Measurements from ENCODE around the gene ORMDL3. TPM values are rescaled to one million over a fixed set of nuclear protein-coding genes. Genes with fewer than 3 reads are reported as not detected.
A peak's percentile ranks its signal among the peaks of the same experiment; 100 is the strongest.

Gene ORMDL3
- total RNA-seq, 1 experiment from 2014 or later, result 14.7 TPM

DNA sequence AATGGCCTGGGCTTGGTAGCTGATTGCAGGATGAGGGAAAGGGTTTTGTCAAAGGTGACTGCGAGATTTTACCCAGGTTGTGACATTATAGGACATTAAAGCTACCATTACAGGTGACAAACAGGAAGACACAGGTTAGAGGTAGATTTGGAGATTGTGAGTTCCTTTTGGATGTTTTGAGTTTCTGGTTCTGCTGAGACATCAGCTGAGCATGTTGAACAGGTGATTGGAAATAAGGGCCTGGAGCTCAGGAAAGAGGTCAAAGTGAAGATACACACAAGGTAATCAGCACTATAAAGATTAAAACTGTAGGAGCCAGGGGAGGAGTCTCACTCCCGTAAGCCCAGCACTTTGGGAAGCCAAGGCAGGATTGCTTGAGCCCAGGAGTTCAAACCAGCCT, 41.4 kb upstream of the ORMDL3 start:
- H3K36me3 Mint-ChIP-seq (ENCODE audit: insufficient read depth, unreplicated experiment), result no peaks in the 10 kb centered on the region
- no peak overlapping the region for H3K27ac Mint-ChIP-seq (ENCODE audit: low read depth, unreplicated experiment)
- ChIA-PET CTCF (interaction anchor here (1.0 to 1.2 kb wide), 3 partner anchors 11 to 347 kb away, joined by 3 to 5 read pairs (median 3); no protein-coding TSS in a partner anchor), POLR2A (interaction anchor here (1.2 to 1.7 kb wide), 2 partner anchors 10 to 12 kb away, joined by 4 to 8 read pairs; partner anchors contain the start of gene PSMD3)
- H3K27me3 Mint-ChIP-seq (ENCODE audit: insufficient read depth, unreplicated experiment), result peaks cover 45% of the 10 kb centered on the region
- intact Hi-C loops (cut with micrococcal nuclease), result no loop called here
- peaks cover 10% of the 10 kb centered on the region for H3K4me1 Mint-ChIP-seq (ENCODE audit: insufficient read depth, unreplicated experiment)
- TF ChIP-seq, protein P1, sequence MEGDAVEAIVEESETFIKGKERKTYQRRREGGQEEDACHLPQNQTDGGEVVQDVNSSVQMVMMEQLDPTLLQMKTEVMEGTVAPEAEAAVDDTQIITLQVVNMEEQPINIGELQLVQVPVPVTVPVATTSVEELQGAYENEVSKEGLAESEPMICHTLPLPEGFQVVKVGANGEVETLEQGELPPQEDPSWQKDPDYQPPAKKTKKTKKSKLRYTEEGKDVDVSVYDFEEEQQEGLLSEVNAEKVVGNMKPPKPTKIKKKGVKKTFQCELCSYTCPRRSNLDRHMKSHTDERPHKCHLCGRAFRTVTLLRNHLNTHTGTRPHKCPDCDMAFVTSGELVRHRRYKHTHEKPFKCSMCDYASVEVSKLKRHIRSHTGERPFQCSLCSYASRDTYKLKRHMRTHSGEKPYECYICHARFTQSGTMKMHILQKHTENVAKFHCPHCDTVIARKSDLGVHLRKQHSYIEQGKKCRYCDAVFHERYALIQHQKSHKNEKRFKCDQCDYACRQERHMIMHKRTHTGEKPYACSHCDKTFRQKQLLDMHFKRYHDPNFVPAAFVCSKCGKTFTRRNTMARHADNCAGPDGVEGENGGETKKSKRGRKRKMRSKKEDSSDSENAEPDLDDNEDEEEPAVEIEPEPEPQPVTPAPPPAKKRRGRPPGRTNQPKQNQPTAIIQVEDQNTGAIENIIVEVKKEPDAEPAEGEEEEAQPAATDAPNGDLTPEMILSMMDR (IDR thresholded peaks at IDR 0.05; ENCODE audit: unreplicated experiment), result no peak
- DNase-seq (ENCODE audit: unreplicated experiment), result no peak
- H3K9me3 Mint-ChIP-seq (ENCODE audit: unreplicated experiment), result no peaks in the 10 kb centered on the region
- no TSS peak for BruUV-seq (replicated peaks)
- H3K4me3 Mint-ChIP-seq (ENCODE audit: unreplicated experiment), result no peak overlapping the region

DNA sequence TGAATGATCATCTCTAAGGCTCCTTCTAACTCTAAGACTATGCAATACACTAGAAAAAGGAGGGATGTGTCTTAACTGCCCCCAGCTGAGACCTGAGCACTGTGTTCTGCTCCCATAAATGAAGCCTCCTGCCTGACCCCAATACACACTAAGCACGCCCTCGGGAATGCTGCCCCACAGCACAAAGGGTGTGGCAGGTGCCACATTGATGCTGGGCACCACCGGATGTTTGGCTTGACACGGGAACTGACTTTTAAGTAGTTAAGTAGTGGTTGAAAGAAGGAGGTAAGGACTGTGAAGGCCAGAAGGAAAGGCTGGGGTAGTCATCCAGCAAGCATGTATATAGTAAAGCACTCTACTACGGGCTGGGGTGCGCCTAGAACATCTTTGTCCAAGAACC, 39.4 kb upstream of the ORMDL3 start:
- intact Hi-C loops (cut with micrococcal nuclease), result no loop called here
- BruUV-seq (replicated peaks), result no TSS peak
- no peak for DNase-seq (ENCODE audit: unreplicated experiment)
- peaks cover 12% of the 10 kb centered on the region for H3K4me1 Mint-ChIP-seq (ENCODE audit: insufficient read depth, unreplicated experiment)
- ChIA-PET POLR2A (no interaction called here), CTCF (no interaction called here)
- no peaks in the 10 kb centered on the region for H3K9me3 Mint-ChIP-seq (ENCODE audit: unreplicated experiment)
- TF ChIP-seq, protein P1 (IDR thresholded peaks at IDR 0.05; ENCODE audit: unreplicated experiment), result no peak
- H3K27ac Mint-ChIP-seq (ENCODE audit: low read depth, unreplicated experiment), result no peak overlapping the region
- H3K27me3 Mint-ChIP-seq (ENCODE audit: insufficient read depth, unreplicated experiment), result peaks cover 36% of the 10 kb centered on the region
- H3K4me3 Mint-ChIP-seq (ENCODE audit: unreplicated experiment), result no peak overlapping the region
- no peaks in the 10 kb centered on the region for H3K36me3 Mint-ChIP-seq (ENCODE audit: insufficient read depth, unreplicated experiment)

DNA sequence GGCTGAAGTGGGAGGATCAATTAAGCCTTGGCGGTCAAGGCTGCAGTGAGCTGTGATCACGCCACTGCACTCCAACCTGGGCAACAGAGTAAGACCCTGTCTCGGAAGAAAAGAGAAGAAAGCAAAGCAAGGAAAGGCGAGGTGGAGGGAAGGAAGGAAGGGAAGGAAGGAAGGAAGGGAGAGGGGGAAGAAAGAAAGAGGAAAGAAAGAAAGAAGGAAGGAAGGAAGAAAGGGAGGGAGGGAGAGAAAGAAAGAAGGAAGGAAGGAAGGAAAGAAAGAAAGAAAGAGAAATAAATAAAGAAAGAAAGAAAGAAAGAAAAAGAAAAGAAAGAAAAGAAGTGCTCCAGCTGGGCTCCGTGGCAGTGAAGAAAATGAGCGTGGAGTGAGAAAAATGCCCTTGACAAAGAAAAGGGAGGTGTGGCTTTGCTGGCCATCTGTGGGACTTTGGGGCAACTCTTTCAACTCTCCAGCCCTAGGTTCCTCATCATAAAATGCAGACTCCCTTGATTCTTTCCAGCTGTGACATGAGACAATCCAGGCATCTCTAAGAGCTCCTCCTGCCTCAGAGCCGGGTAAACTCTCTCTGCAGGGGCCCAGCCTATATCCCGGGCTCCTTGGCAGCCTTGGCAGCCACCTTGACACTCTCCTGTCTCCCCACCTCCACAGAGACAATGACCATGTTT, 37.8 kb upstream of the ORMDL3 start:
- Mint-ChIP-seq H3K4me1 (ENCODE audit: insufficient read depth, unreplicated experiment) (peaks cover 12% of the 10 kb centered on the region), H3K27ac (ENCODE audit: low read depth, unreplicated experiment) (no peak overlapping the region), H3K36me3 (ENCODE audit: insufficient read depth, unreplicated experiment) (no peaks in the 10 kb centered on the region), H3K4me3 (ENCODE audit: unreplicated experiment) (no peak overlapping the region), H3K9me3 (ENCODE audit: unreplicated experiment) (no peaks in the 10 kb centered on the region), H3K27me3 (ENCODE audit: insufficient read depth, unreplicated experiment) (peaks cover 19% of the 10 kb centered on the region)
- TF ChIP-seq, protein P1 (IDR thresholded peaks at IDR 0.05; ENCODE audit: unreplicated experiment), result no peak
- intact Hi-C loops (cut with micrococcal nuclease), result no loop called here
- ChIA-PET POLR2A (interaction anchor here (0.5 to 6.3 kb wide), 3 partner anchors 14 to 319 kb away, joined by 3 to 38 read pairs (median 5); partner anchors contain the start of gene PSMD3), CTCF (interaction anchor here (0.6 to 1.1 kb wide), 5 partner anchors 8 to 24 kb away, joined by 3 to 4 read pairs (median 3); partner anchors contain the start of gene PSMD3)
- no TSS peak for BruUV-seq (replicated peaks)
- DNase-seq (ENCODE audit: unreplicated experiment), result no peak

DNA sequence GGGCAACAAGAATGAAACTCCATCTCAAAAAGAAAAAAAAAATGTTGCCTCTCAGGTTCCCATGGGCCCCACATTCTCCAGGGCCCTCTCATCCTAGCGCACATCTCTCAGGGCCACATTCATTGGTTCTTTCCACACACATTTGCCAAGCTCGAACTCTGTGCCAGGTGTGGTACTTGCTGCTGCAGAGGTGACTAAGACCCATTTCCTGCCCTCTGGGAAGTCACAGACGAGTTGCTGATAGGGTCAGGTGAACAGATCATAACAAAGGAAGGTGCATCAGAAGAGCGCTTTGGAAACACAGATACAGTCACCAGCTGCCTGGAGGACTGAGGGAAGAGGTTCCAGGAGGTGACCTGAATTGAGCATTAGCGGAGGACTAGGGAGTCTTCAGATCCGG, 36.4 kb upstream of the ORMDL3 start:
- POLR2A ChIA-PET, result interaction anchor here (0.7 to 6.3 kb wide), 2 partner anchors 16 to 136 kb away, joined by 4 to 38 read pairs; partner anchors contain the start of gene PSMD3
- peaks cover 17% of the 10 kb centered on the region for H3K4me1 Mint-ChIP-seq (ENCODE audit: insufficient read depth, unreplicated experiment)
- H3K9me3 Mint-ChIP-seq (ENCODE audit: unreplicated experiment), result no peaks in the 10 kb centered on the region
- no peak overlapping the region for H3K27ac Mint-ChIP-seq (ENCODE audit: low read depth, unreplicated experiment)
- TF ChIP-seq, protein P1 (IDR thresholded peaks at IDR 0.05; ENCODE audit: unreplicated experiment), result no peak
- DNase-seq (ENCODE audit: unreplicated experiment), result peak; percentile 77
- H3K4me3 Mint-ChIP-seq (ENCODE audit: unreplicated experiment), result no peak overlapping the region
- intact Hi-C loops (cut with micrococcal nuclease), result no loop called here
- peaks cover 6% of the 10 kb centered on the region for H3K27me3 Mint-ChIP-seq (ENCODE audit: insufficient read depth, unreplicated experiment)
- CTCF ChIA-PET, result interaction anchor here (0.6 kb wide), 1 partner anchor 147 kb away, joined by 4 read pairs; no protein-coding TSS in a partner anchor
- BruUV-seq (replicated peaks), result no TSS peak
- no peaks in the 10 kb centered on the region for H3K36me3 Mint-ChIP-seq (ENCODE audit: insufficient read depth, unreplicated experiment)
